Keratinocyte (primary cell): ENCODE results near the gene GNB5.

ENCODE experiments used
- EZH2 ChIP-seq: IDR thresholded peaks from one replicate; pipeline ENCODE4 v1.6.1; 2012; ENCODE audit warnings: inconsistent platforms, mild to moderate bottlenecking, low read length, moderate library complexity
- TF ChIP-seq, protein P1 (sequence below), 3 experiments: IDR thresholded peaks in 1 of 3; conservative IDR thresholded peaks in 1 of 3; optimal IDR thresholded peaks in 1 of 3; 2 replicates in 2 of 3; 3 replicates in 1 of 3; pipeline versions ENCODE3 to v1.5.1; 2011; ENCODE audit warnings: low read length in 3 of 3, mild to moderate bottlenecking in 3 of 3, moderate library complexity in 2 of 3, control low read depth in 1 of 3, inconsistent platforms in 1 of 3; ENCODE audit not compliant: insufficient read depth in 2 of 3; ENCODE audit errors: extremely low read depth in 1 of 3

GRCh38 chr15:52172869-52173268 lies 18.3 kb downstream of the GNB5 start:
- TF ChIP-seq, protein P1, sequence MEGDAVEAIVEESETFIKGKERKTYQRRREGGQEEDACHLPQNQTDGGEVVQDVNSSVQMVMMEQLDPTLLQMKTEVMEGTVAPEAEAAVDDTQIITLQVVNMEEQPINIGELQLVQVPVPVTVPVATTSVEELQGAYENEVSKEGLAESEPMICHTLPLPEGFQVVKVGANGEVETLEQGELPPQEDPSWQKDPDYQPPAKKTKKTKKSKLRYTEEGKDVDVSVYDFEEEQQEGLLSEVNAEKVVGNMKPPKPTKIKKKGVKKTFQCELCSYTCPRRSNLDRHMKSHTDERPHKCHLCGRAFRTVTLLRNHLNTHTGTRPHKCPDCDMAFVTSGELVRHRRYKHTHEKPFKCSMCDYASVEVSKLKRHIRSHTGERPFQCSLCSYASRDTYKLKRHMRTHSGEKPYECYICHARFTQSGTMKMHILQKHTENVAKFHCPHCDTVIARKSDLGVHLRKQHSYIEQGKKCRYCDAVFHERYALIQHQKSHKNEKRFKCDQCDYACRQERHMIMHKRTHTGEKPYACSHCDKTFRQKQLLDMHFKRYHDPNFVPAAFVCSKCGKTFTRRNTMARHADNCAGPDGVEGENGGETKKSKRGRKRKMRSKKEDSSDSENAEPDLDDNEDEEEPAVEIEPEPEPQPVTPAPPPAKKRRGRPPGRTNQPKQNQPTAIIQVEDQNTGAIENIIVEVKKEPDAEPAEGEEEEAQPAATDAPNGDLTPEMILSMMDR (optimal IDR thresholded peaks at IDR 0.05 in 1 of 3, IDR thresholded peaks at IDR 0.05 in 1 of 3, conservative IDR thresholded peaks at IDR 0.05 in 1 of 3; ENCODE audit: extremely low read depth in 1 of 3, insufficient read depth in 2 of 3, low read length in 3 of 3), result no peak
- no peak for TF ChIP-seq EZH2
